ENCODE measurements around the gene ARID1A. TPM values are rescaled to one million over a fixed set of nuclear protein-coding genes. Genes with fewer than 3 reads are reported as not detected.
"Not testable (repeated sequence)": the region's sequence is repeated elsewhere in the genome, so short reads cannot be mapped to it uniquely, and the experiment has no call there.

ARID1A gene
- total RNA-seq, 2 experiments from 2014 or later, result 73.1 to 112 TPM

GRCh38 chr1:26697978-26698849 is 2.4 kb downstream of the ARID1A start:
- peak; percentile 45 for ATAC-seq
- DNase-seq, result peak; percentile 50
- no peak overlapping the region for H3K27ac Mint-ChIP-seq
- no peaks in the 10 kb centered on the region for H3K27me3 Mint-ChIP-seq
- no peaks in the 10 kb centered on the region for H3K9me3 Mint-ChIP-seq (ENCODE audit: low read depth)
- H3K4me1 Mint-ChIP-seq, result peaks cover 19% of the 10 kb centered on the region
- POLR2A ChIA-PET, result interaction anchor here (0.6 to 7.4 kb wide), 10 partner anchors 15 to 115 kb away, joined by 3 to 83 read pairs (median 4); partner anchors contain the start of gene PIGV
- no peak overlapping the region for H3K4me3 Mint-ChIP-seq
- peaks cover 1% of the 10 kb centered on the region for H3K36me3 Mint-ChIP-seq (ENCODE audit: low read depth)
- intact Hi-C loops (cut with DNase I, micrococcal nuclease), result loop anchor here (1.0 to 10.0 kb wide), 6 partner anchors 23 to 1953 kb away; partner anchors contain the start of genes CLIC4 (in 1 of the 2), PIGV (in 1 of the 2) and TRNAU1AP (in 1 of the 2)
- CTCF ChIA-PET, result interaction anchor here (0.5 to 4.1 kb wide), 22 partner anchors 10 to 869 kb away, joined by 3 to 41 read pairs (median 5); partner anchors contain the start of gene PIGV

GRCh38 chr1:26700711-26701110 is 4.9 kb downstream of the ARID1A start:
- ChIA-PET CTCF (interaction anchor here (1.1 to 2.8 kb wide), 5 partner anchors 9 to 116 kb away, joined by 3 to 10 read pairs (median 4); partner anchors contain the start of gene PIGV), POLR2A (interaction anchor here (0.6 to 7.4 kb wide), 5 partner anchors 8 to 87 kb away, joined by 3 to 83 read pairs (median 6); partner anchors contain the start of gene PIGV)
- no peaks in the 10 kb centered on the region for H3K9me3 Mint-ChIP-seq (ENCODE audit: low read depth)
- H3K36me3 Mint-ChIP-seq (ENCODE audit: low read depth), result peaks cover 15% of the 10 kb centered on the region
- no peak overlapping the region for H3K4me3 Mint-ChIP-seq
- peaks cover 10% of the 10 kb centered on the region for H3K4me1 Mint-ChIP-seq
- no peak overlapping the region for H3K27ac Mint-ChIP-seq
- H3K27me3 Mint-ChIP-seq, result no peaks in the 10 kb centered on the region
- DNase-seq, result no peak
- no peak for ATAC-seq
- intact Hi-C loops (cut with DNase I, micrococcal nuclease), result no loop called here

- CTCF ChIA-PET, result interaction anchor here (0.7 to 2.8 kb wide), 9 partner anchors 9 to 117 kb away, joined by 3 to 10 read pairs (median 4); partner anchors contain the start of gene PIGV
- ATAC-seq (no peak), DNase-seq (no peak)
- intact Hi-C loops (cut with DNase I, micrococcal nuclease), result no loop called here
- Mint-ChIP-seq H3K4me1 (peaks cover 17% of the 10 kb centered on the region), H3K36me3 (ENCODE audit: low read depth) (peaks cover 20% of the 10 kb centered on the region), H3K4me3 (no peak overlapping the region), H3K9me3 (ENCODE audit: low read depth) (no peaks in the 10 kb centered on the region), H3K27me3 (no peaks in the 10 kb centered on the region), H3K27ac (no peak overlapping the region)
- POLR2A ChIA-PET, result interaction anchor here (0.6 to 7.4 kb wide), 6 partner anchors 9 to 447 kb away, joined by 3 to 83 read pairs (median 5); partner anchors contain the start of gene PIGV
These were observed 5.6 kb downstream of the ARID1A start for GRCh38 chr1:26701266-26701994.

- CTCF ChIA-PET, result interaction anchor here (0.7 to 2.8 kb wide), 10 partner anchors 10 to 118 kb away, joined by 3 to 10 read pairs (median 5); partner anchors contain the start of gene PIGV
- no peak for DNase-seq
- Mint-ChIP-seq H3K36me3 (ENCODE audit: low read depth) (peaks cover 26% of the 10 kb centered on the region), H3K27me3 (no peaks in the 10 kb centered on the region), H3K9me3 (ENCODE audit: low read depth) (no peaks in the 10 kb centered on the region), H3K27ac (no peak overlapping the region), H3K4me3 (no peak overlapping the region), H3K4me1 (peaks cover 23% of the 10 kb centered on the region)
- ATAC-seq, result no peak
- intact Hi-C loops (cut with DNase I, micrococcal nuclease), result loop anchor here (1.0 to 2.0 kb wide), 3 partner anchors 19 to 119 kb away; no protein-coding TSS in a partner anchor
- POLR2A ChIA-PET, result interaction anchor here (0.6 to 7.4 kb wide), 7 partner anchors 9 to 1805 kb away, joined by 3 to 83 read pairs (median 4); partner anchors contain the start of gene PIGV
These were observed 6.3 kb downstream of the ARID1A start for GRCh38 chr1:26701995-26702679.

GRCh38 chr1:26702680-26703038 is 6.8 kb downstream of the ARID1A start:
- no peaks in the 10 kb centered on the region for H3K9me3 Mint-ChIP-seq (ENCODE audit: low read depth)
- peaks cover 30% of the 10 kb centered on the region for H3K36me3 Mint-ChIP-seq (ENCODE audit: low read depth)
- peak; percentile 50 for ATAC-seq
- H3K4me3 Mint-ChIP-seq, result no peak overlapping the region
- peaks cover 28% of the 10 kb centered on the region for H3K4me1 Mint-ChIP-seq
- no peaks in the 10 kb centered on the region for H3K27me3 Mint-ChIP-seq
- CTCF ChIA-PET, result interaction anchor here (0.7 to 2.8 kb wide), 10 partner anchors 10 to 640 kb away, joined by 3 to 10 read pairs (median 6); no protein-coding TSS in a partner anchor
- peak; percentile 67 for DNase-seq
- no peak overlapping the region for H3K27ac Mint-ChIP-seq
- POLR2A ChIA-PET, result interaction anchor here (0.6 to 7.4 kb wide), 6 partner anchors 10 to 1805 kb away, joined by 3 to 83 read pairs (median 4); partner anchors contain the start of gene PIGV
- intact Hi-C loops (cut with DNase I, micrococcal nuclease), result loop anchor here (1.0 to 2.0 kb wide), 3 partner anchors 18 to 120 kb away; no protein-coding TSS in a partner anchor

- intact Hi-C loops (cut with DNase I, micrococcal nuclease), result loop anchor here (2.0 kb wide), 2 partner anchors 17 to 121 kb away; no protein-coding TSS in a partner anchor
- Mint-ChIP-seq H3K36me3 (ENCODE audit: low read depth) (peaks cover 36% of the 10 kb centered on the region), H3K27ac (no peak overlapping the region), H3K4me1 (peaks cover 31% of the 10 kb centered on the region), H3K9me3 (ENCODE audit: low read depth) (no peaks in the 10 kb centered on the region), H3K27me3 (no peaks in the 10 kb centered on the region), H3K4me3 (no peak overlapping the region)
- ChIA-PET POLR2A (interaction anchor here (1.6 to 4.3 kb wide), 2 partner anchors 11 to 18 kb away, joined by 3 to 25 read pairs; no protein-coding TSS in a partner anchor), CTCF (interaction anchor here (0.7 to 2.6 kb wide), 14 partner anchors 9 to 639 kb away, joined by 3 to 10 read pairs (median 4); no protein-coding TSS in a partner anchor)
- DNase-seq (no peak), ATAC-seq (no peak)
These were observed 7.7 kb downstream of the ARID1A start for GRCh38 chr1:26703478-26703877.

- Mint-ChIP-seq H3K9me3 (ENCODE audit: low read depth) (no peaks in the 10 kb centered on the region), H3K4me1 (peaks cover 38% of the 10 kb centered on the region), H3K27me3 (no peaks in the 10 kb centered on the region), H3K4me3 (no peak overlapping the region), H3K36me3 (ENCODE audit: low read depth) (peaks cover 45% of the 10 kb centered on the region), H3K27ac (peak overlapping the region; percentile 7)
- CTCF ChIA-PET, result interaction anchor here (0.7 to 2.6 kb wide), 5 partner anchors 39 to 174 kb away, joined by 3 to 10 read pairs (median 4); no protein-coding TSS in a partner anchor
- no peak for DNase-seq
- no peak for ATAC-seq
- intact Hi-C loops (cut with DNase I, micrococcal nuclease), result no loop called here
- POLR2A ChIA-PET, result interaction anchor here (0.6 to 4.3 kb wide), 4 partner anchors 12 to 40 kb away, joined by 3 to 25 read pairs (median 7); no protein-coding TSS in a partner anchor
These were observed 8.8 kb downstream of the ARID1A start for GRCh38 chr1:26704629-26705028.

GRCh38 chr1:26705227-26705626 is 9.4 kb downstream of the ARID1A start:
- intact Hi-C loops (cut with DNase I, micrococcal nuclease); H3K27me3 Mint-ChIP-seq; ATAC-seq; DNase-seq; H3K4me3 Mint-ChIP-seq; H3K9me3 Mint-ChIP-seq (ENCODE audit: low read depth): not testable (repeated sequence)
- CTCF ChIA-PET, result interaction anchor here (0.7 to 1.2 kb wide), 3 partner anchors 8 to 166 kb away, joined by 3 to 4 read pairs (median 4); no protein-coding TSS in a partner anchor
- POLR2A ChIA-PET, result interaction anchor here (0.6 to 0.7 kb wide), 2 partner anchors 16 to 39 kb away, joined by 6 to 8 read pairs; no protein-coding TSS in a partner anchor
- Mint-ChIP-seq H3K4me1 (peaks cover 38% of the 10 kb centered on the region), H3K36me3 (ENCODE audit: low read depth) (peaks cover 46% of the 10 kb centered on the region), H3K27ac (peak overlapping the region; percentile 55)

GRCh38 chr1:26705788-26706311 is 10.0 kb downstream of the ARID1A start:
- intact Hi-C loops (cut with DNase I, micrococcal nuclease), result no loop called here
- Mint-ChIP-seq H3K9me3 (ENCODE audit: low read depth) (no peaks in the 10 kb centered on the region), H3K27ac (peak overlapping the region; percentile 55), H3K4me1 (peaks cover 44% of the 10 kb centered on the region), H3K4me3 (peak overlapping the region; percentile 4), H3K27me3 (no peaks in the 10 kb centered on the region), H3K36me3 (ENCODE audit: low read depth) (peaks cover 51% of the 10 kb centered on the region)
- ChIA-PET POLR2A (interaction anchor here (0.8 to 1.2 kb wide), 2 partner anchors 14 to 82 kb away, joined by 3 to 4 read pairs; partner anchors contain the start of gene PIGV), CTCF (interaction anchor here (0.7 to 1.2 kb wide), 3 partner anchors 9 to 35 kb away, joined by 3 to 5 read pairs (median 4); no protein-coding TSS in a partner anchor)
- DNase-seq, result no peak
- ATAC-seq, result no peak

Data from activated CD4-positive, alpha-beta T cell treated with anti-CD3 and anti-CD28 coated beads for 36 hours (primary cell).